ENCODE data around the gene PEAK1.

PEAK1 gene

GRCh38 chr15:77367631-77368030 lies 52.3 kb downstream of the PEAK1 start:
- peaks cover 0 to 7% (median 7%) of the 10 kb centered on the region in 3 donors for H3K36me3 ChIP-seq
- no peak overlapping the region for H3K27ac ChIP-seq
- H3K4me1 ChIP-seq, result no peaks in the 10 kb centered on the region
- intact Hi-C loops (cut with DNase I; ENCODE audit: low total_unique reads), result no loop called here
- no peak for DNase-seq
- TF ChIP-seq CTCF (IDR thresholded peaks at IDR 0.05), result no peak
- H3K27me3 ChIP-seq, result no peaks in the 10 kb centered on the region
- H3K4me3 ChIP-seq, result no peak overlapping the region
- no peaks in the 10 kb centered on the region for H3K9me3 ChIP-seq

GRCh38 chr15:77361456-77361855 lies 58.4 kb downstream of the PEAK1 start:
- no peak for TF ChIP-seq CTCF (IDR thresholded peaks at IDR 0.05)
- no peaks in the 10 kb centered on the region for H3K4me1 ChIP-seq
- H3K4me3 ChIP-seq, result no peak overlapping the region
- intact Hi-C loops (cut with DNase I; ENCODE audit: low total_unique reads), result no loop called here
- H3K27ac ChIP-seq, result no peak overlapping the region
- no peaks in the 10 kb centered on the region for H3K27me3 ChIP-seq
- peaks cover 0 to 7% (median 7%) of the 10 kb centered on the region in 3 donors for H3K36me3 ChIP-seq
- no peaks in the 10 kb centered on the region for H3K9me3 ChIP-seq
- no peak for DNase-seq

- no peaks in the 10 kb centered on the region for H3K4me1 ChIP-seq
- H3K4me3 ChIP-seq, result no peak overlapping the region
- TF ChIP-seq CTCF (IDR thresholded peaks at IDR 0.05), result no peak
- no peaks in the 10 kb centered on the region for H3K9me3 ChIP-seq
- intact Hi-C loops (cut with DNase I; ENCODE audit: low total_unique reads), result no loop called here
- no peak overlapping the region for H3K27ac ChIP-seq
- no peaks in the 10 kb centered on the region for H3K27me3 ChIP-seq
- DNase-seq, result no peak
- peaks cover 0 to 5% (median 2%) of the 10 kb centered on the region in 3 donors for H3K36me3 ChIP-seq
These were observed 61.2 kb downstream of the PEAK1 start for GRCh38 chr15:77358545-77359240.

GRCh38 chr15:77356305-77356704 lies 63.6 kb downstream of the PEAK1 start:
- Histone ChIP-seq H3K36me3 (no peaks in the 10 kb centered on the region), H3K27me3 (no peaks in the 10 kb centered on the region), H3K27ac (no peak overlapping the region), H3K4me3 (no peak overlapping the region), H3K9me3 (no peaks in the 10 kb centered on the region), H3K4me1 (peaks cover 0 to 6% (median 0%) of the 10 kb centered on the region in 4 donors)
- TF ChIP-seq CTCF (IDR thresholded peaks at IDR 0.05), result no peak
- intact Hi-C loops (cut with DNase I; ENCODE audit: low total_unique reads), result no loop called here
- DNase-seq, result no peak

GRCh38 chr15:77355321-77355720 lies 64.6 kb downstream of the PEAK1 start:
- no peak for DNase-seq
- no peak overlapping the region for H3K27ac ChIP-seq
- intact Hi-C loops (cut with DNase I; ENCODE audit: low total_unique reads), result no loop called here
- no peaks in the 10 kb centered on the region for H3K9me3 ChIP-seq
- H3K36me3 ChIP-seq, result no peaks in the 10 kb centered on the region
- H3K27me3 ChIP-seq, result no peaks in the 10 kb centered on the region
- TF ChIP-seq CTCF (IDR thresholded peaks at IDR 0.05), result no peak
- peaks cover 0 to 6% (median 0%) of the 10 kb centered on the region in 4 donors for H3K4me1 ChIP-seq
- no peak overlapping the region for H3K4me3 ChIP-seq

Data from tibial artery (tissue), 4 donors.